Activated T-helper 1 cell treated with anti-CD3 and anti-CD28 coated beads, Interleukin-2, amount 50 U/mL, for 16 hours (primary cell): Measurements from ENCODE around the gene PADI2.

Experiments
- DNase-seq, 2 donors: peaks; one replicate each; pipeline ENCODE4 v3.0.0-alpha.2; 2020; ENCODE audit warnings: low read depth in 1 of 2, low spot score in 1 of 2

PADI2 gene

DNA sequence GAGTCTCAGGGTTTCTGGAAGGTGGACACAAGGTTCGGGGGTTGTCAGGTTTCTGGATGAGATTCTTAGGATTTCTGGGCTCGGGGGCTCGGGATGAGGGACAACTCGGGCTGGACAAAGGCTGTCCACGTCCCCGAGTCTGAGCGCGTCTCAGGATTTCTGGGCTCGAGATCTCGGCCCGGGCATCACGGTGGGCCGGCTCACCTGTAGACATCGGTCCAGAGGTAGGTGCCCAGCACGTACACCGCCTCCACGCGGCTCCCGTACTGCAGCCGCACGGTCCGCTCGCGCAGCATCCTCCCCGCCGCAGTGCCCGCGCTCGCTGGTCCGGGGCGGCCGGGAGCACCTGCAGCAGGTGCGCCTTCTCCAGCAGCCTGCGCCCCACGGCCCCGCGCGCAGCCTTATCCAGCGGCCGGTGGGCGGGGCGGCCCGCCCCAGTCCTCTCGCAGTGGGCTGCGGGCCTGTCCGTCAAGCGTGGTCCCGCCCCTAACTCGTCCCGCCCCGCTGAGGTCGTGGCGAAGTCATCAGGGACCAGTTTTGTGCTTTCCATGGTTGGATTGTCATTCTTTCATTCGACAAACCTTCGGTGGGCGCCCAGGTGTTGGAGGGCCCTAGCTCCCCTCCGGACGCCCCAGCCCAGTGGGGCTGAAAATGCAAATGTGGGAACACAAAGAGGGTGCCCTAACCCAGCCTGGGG is at the start of gene PADI2:
PADI2 (minus strand) TSS at position 376 of the 697 bp plus-strand sequence; CDS start at position 296, 80 bp downstream.
- DNase-seq = peak; percentile 13 to 14

DNA sequence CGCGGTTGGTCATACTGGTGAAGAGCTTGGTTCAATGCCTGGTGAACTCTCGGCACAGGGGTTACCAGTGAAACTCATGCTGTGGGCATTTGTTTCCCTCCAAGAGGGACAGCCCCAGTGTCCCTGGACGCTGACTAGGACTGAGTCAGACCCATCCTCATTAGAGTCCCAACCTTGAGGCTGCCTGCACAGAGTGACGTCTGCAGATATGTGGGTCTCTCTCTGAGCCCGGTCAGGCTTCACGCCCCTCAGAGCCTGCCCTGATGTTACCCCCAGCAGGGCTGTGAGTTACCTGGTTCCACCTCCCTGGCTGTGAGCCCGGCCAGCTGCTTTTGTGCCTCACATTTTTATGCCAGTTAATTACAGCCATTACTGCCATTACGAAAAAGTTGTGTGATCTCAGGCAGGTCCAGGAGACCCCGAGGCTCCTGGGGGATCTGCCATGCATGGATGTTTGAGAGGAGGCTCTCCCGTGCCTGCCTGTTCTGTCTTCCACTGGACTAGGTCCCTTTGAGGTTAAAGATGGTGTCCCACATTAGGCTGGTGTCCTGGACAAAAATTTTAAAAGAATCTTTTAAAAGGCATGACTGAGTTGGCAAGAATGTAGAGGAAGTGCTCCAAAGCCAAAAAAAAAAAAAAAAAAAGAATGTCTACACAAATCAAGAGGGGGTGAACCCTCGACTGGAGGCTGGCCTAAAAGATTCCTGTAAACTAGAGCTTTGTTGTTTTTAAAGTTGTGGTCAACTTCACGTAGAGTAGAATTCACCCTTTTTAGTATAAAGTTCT is 49.0 kb upstream of the PADI2 start:
- DNase-seq = no peak

DNA sequence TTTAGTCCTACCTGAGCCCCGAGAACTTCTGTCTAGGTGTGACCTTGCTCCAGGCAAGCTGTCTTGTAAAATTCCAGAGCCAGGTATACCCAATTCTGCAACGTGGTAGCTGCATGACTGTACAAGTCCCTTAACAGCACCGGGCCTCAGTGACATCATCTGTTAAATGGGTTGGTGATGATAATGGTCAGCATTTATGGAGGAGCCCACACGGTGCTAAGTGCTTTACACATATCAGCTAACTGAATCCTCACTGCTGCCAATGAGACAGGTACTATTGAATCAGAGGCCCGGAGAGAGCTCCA is 48.5 kb upstream of the PADI2 start:
- no peak for DNase-seq

DNA sequence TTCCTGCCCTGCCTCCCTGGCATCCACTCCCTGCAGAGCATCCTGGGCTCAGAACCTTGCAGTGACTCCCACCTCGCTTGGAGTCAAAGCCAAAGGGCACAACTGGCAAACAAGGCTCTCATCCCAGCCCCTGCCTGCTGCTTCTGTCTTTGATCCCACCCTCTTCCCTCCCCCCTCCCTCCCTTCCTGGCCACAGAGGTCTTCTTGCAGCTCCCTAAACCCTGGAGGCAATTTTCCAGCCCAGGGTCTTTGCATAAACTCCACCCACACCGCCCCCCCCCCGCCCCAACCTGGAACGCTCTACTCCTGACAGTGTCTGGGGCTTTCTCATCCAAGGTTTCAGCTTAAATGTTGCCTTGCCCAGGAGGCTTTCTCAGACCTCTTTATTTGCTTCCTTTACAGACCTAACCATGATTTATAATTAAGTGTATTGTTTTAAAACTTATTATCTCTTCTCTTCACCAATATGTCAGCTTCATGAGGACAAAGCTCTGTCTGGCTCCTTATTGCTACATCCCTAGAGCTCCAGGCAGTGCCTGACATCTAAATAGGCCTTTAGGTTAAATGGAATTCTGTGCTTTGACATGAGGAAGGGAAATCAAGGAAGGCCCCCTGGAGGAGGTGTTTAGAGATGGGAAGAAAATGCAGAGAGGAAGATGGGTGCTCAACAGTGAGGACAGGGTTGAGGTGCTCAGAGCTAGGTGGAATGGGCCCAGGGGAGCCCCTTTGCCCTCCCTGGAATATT is 48.0 kb upstream of the PADI2 start:
- DNase-seq = no peak

DNA sequence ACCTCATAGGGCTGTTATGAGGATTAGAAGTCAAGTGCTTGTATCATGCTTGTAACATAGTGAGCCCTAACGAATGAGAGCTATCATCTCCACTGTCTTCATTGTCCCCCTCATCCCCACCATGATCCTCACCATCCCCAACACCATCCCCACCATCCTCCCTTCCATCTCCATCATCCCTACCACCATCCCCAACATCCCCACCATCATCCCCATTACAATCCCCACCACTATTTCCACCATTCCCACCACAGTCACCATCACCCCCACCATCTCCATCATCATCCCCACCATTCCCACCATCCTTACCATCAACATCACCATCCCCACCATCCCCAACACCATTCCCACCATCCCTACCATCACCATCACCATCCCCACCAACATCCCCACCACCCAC is 46.6 kb upstream of the PADI2 start:
- DNase-seq = no peak

DNA sequence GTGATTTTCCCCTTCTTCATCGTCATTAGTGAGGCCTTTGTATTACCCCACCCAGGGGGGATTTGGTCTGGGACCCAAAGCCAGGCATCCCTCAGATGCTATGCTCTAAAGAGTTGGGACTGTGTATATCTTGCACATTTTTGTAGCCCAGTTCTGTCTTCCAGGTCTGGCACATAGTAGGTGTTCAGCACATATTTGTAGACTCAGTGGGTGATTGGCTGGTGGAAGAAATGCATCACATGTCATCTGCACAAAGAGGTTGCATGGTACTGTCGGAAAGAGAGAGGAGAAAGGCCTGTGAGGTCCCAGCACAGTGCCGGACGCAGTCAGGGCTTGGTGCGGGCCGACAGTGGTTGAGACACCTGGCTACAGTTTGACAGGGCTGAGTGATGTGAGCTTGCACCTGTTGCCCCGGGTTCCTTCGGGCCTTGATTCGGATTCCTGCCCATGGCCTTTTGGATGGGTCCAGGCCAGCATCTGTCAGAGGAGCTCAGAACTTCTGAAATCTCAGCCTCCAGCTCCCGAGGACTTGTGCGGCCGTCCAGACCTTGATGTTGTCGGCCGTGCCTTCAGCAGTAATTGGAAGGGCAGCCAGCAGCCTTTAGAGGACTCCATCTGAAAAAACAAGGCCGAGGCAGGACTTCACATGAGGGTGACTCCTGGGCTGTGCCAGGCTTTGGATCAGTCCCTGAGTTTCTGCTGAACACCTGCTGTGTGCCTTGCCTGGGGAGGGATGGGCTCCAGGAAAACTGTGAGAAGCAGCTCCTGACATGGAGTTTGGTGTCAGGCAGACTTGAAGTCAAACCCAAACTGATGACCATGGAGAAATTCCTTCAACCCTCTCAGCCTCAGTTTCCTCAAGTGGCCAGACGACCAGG is 44.8 kb upstream of the PADI2 start:
- no peak for DNase-seq

DNA sequence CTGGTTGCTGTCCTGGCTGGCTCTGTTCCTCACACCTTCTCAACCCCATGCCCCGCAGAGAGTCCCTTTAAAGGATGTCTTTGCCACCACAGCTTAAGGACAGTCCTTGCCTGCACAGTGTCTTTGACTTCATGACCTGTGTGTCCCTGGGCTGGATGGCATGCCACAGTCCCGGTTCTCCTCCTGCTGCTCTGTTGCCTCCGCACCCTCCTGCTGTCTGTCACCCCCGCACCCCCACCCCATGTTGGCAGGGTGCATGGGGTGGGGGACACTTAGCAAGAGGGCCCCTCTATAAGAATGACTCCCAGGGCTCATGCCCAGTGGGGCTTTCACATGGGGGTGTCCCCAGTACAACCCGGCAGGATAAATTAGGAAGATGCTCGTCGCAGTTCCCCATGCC is 44.1 kb upstream of the PADI2 start:
- no peak for DNase-seq

DNA sequence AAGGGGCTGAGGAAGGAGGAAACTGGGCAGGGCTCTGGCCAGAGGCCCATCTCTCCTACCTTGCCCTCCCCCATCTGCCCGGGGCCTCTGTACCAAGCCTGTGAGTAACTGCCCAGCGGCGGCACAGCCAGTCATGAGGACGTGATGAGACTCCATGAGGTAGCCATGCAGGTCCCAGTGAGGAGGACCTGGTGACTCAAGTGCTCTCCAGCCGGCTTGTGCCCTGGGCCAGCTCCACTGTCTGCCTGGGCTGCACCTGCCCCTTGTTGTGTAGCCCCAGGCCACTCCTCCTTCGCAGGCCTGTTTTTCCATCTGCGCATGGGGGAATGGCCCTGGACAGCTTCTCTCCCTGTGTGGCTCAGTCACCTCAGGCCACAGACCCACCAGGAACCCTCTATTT is 43.7 kb upstream of the PADI2 start:
- DNase-seq = no peak

DNA sequence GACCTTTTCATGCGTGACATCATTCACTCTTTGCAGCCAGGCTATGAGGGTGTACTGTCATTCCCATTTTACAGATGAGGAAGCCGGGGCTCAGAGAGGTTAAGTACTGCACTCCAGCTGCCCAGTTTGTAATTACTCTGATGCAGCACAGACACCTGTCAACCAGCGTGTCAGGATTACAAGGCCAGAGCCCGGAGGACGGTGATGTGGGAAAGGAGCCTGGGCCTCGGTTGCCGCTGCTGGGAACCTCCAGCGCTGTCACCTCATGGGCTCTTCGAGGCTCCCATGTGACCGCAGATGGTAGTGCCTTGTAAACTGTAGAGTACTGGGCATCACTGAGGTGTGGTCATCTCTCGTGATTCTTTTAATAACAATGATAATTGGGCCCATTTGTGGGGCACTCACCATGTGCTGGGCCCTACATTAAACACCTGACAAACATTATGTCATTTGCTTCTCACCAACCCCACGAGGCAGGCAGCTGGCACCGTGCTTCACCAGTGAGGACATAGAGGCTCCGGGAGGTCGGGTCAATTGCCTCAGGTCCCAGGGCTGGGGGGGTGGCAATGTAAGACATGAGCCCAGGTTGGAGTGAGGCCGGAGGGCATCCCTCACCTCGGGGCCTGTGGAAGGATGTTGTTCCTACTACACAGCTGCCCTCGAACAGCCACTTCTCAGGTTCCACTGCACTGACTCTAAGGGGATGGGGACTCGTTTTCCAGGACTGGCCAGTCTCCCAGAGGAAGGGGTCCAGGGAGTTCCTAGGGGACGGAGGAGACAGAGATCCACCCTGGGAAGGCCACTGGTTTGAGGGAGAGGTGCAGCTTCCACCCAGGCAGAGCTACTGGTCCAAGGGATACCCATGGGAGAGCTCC is 42.9 kb upstream of the PADI2 start:
- no peak for DNase-seq

DNA sequence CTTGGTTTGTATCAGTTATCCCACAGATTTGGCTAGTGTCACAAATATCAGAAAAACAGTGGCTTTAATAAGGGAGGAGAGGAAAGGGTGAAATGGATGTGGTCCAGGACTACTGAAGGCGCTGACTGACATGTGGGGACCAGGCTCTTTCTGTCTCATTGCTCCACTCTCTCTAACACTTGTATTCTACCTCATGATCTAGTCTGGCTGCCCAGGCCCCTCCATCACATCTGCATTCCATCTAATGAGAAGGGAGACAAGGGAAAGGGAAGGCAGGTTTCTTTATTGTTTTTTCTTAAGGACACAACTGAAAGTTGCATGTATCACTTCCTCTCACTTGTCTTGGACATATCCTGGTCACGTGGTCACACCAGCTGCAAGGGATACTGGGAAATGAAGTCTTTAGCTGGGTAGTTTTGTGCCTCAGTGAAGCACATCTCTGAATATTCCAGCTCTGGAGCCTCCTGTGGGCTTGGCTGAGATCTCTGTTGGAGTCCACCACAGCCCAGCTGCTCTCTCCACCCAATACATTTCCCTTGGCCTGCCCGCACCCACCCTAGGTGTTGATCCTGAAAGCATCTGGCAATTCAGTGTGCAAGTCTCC is 42.0 kb upstream of the PADI2 start:
- no peak for DNase-seq

DNA sequence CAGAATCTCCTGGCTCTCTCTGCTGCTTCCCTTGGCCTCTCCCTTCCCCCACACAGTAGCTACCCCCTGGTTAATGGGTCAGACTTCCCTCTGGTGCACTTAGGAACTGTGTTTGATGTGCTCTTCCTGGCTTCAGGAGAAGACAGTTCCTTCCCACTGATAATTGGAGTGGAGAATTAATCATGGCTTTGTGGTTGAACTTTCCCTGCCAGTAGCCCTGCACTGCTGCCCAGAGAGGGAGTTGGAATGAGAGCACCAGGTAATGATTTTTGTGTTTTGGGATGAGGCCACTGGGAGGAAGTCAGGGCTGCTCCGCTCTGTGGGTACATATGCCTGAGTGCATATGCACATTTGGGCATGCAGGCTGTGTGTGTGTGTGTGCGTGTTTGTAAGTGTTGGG is 39.7 kb upstream of the PADI2 start:
- no peak for DNase-seq

DNA sequence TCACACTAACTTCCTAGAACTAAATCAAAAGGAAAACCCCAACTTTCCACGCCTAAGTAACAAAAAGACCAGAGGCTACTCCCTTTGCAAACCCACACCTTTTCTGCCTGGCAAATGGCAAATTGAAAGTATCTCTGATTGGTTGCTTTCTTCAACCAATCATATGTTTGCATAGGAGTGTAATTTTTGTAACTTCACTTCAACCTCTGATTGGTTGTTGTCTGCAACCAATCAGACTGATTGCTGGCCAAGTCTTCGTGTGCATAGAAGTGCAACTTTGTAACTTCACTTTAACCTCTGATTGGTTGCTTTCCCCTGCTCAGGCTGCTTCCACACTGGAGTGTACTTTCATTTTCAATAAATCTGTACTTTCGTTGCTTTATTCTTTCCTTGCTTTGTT is 36.9 kb upstream of the PADI2 start:
- DNase-seq = no peak

DNA sequence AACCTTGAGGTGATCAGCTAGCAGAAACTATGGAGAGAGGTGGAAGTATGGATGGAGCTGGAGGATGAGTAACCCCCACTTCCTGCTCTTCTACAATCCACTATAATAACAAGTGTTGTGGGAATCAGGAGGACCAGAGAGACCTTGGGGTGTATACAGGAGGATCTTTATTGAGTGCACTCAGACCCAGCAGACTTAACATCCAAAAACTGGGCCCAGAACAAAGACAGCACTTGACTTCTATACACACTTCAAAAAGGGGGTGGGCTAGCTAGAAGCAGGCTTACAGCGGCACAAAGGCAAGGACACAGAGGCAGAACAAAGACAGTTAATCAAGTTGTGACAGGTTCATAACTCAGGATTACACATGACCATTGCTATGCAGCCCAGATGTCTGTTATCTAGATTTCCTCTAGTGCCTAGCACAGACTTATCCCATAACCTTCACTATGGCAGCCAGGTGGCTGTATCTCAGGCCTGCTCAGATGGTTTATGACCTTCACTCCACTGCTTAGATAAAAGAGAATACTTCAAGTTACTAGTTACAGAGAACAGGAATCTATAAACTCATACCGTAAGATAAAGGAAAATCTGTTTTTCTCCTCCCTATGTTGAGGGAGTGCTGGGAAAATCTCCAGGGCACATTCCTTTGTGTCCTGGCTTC is 36.1 kb upstream of the PADI2 start:
- DNase-seq = no peak

DNA sequence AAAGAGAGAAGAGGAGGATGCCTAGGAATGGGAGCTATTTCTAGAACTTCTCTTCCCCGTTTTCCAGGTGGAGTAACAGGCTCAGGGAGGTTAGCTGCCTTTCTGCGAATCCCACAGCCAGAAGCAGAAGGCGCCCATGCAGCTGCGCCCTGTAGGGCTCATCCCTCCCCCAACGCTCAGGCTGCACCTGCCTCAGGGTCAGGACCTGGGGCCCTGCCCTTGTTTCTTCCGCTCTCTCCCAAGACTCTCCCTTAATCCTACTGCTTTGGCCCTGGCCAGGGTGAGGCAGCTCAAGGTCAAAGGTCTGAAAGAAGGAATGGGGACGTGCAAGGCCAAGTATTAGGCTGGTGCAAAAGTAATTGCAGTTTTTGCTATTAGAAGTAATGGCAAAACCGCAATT is 30.5 kb upstream of the PADI2 start:
- DNase-seq = no peak

DNA sequence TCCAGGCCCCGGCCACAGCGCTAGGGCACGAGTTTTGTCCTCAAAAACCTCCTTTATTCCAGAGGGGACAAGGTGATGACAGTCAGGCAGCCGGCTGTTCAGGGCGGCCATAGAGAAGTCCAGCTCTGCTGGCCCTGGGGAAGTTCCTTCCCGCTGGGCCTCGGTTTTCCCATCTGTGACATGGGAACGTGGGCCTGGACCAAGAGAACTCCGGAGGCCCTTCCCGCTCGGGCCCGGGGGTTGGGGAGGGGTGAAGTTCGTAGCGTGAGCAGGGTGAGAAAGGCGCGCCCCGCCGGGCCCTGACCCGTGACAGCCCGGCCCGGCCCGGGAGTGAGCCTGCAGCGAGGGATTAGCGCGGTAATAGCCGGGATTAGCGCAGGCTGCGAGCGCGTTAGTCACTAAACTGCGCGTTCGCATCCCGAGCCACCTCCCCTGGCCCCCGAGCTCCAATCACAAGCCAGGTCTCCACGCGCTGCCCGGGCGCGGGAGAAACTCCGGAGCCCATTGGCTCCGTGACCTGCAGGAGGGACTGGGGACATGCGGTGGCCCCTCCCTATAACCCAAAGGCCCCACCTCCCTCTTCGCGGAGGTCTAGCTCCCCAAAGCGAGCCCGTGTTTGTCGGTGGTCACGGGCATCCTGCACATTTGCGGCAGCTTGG is 29.8 kb upstream of the PADI2 start:
- DNase-seq = no peak

DNA sequence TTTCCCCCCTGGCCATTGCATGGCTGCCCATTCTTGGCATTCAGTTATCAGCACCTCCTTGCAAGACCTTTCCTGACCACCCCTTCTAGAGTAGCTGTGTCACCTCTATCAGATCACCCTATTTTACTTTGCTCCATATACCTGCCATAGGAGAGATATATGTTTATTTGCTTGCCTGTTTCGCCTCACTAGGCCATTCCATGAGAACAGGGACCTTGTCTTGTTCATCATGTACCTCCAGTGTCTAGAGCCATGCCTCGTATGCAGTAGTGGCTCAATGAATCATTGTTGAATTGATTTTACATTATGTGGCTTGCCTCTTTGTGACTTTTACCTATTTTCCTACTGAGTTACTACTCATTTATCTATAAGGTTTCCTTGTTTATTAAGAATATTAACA is 26.4 kb upstream of the PADI2 start:
- DNase-seq = no peak

DNA sequence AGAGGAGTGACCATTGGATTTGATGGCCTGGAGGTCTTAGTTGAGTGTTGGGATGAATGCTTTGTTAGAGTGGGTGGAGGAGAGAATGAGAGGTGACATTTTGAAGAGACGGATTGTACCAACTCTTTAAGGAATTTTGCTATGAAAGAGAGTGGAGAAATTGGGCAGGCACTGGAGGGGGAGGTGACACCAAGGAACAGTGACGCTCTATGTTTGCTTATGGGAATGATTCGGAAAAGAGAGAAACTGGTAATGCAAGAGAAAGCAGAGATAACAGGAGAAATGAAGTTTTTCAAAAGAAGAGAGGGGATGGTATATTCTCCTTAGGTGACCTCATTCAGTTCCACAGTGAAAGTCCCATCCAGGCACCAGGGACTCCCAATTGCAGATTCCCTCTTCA is 24.5 kb upstream of the PADI2 start:
- no peak for DNase-seq

DNA sequence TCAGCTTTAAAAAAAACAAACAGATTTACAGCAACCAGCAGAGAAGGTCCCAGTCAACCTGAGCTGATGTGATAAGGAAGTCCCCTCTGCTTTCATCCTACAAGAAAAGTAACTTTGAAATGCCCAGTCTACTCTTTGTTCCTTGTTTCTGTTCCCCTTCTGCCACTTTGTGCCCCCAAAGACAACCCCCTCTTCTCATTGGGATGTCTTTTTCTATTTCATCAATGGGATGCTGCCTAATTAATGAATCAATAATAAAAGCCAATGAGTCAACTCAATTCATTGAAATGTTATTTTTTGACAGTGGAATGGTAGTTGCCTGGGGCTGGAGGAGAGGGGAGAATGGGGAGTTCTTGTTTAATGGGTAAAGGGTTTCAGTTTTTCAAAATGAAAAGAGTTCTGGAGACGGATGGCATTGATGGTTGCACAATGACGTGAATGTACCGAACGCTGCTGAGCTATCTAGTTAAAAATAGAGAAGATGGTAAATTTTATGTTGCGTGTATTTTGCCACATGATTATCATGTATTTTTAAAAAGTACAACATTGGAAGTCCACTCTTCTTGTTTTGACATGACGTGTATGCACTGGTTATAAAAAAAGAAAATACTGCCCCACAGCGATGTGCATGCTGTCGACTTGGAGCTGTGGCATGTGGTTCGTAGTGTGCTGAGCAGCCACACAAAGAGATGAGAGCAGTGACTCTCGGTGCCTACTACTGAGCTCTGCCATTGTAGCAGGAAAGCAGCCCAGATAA is 22.4 kb upstream of the PADI2 start:
- no peak for DNase-seq
